Stimulated activated CD4-positive, alpha-beta T cell treated with anti-CD3 and anti-CD28 coated beads, Interleukin-1b, Interleukin-23, amount 100 ng/mL, for 24 hours (primary cell): Measurements from ENCODE around the gene ADIPOR2.
A peak's percentile ranks its signal among the peaks of the same experiment; 100 is the strongest.

ENCODE experiments used
- DNase-seq, 4 experiments: peaks; one replicate each; pipeline ENCODE4 v3.0.0-alpha.2; 2020; ENCODE audit warnings: low read depth in 4 of 4, low spot score in 1 of 4

ADIPOR2 gene, protein sequence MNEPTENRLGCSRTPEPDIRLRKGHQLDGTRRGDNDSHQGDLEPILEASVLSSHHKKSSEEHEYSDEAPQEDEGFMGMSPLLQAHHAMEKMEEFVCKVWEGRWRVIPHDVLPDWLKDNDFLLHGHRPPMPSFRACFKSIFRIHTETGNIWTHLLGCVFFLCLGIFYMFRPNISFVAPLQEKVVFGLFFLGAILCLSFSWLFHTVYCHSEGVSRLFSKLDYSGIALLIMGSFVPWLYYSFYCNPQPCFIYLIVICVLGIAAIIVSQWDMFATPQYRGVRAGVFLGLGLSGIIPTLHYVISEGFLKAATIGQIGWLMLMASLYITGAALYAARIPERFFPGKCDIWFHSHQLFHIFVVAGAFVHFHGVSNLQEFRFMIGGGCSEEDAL

DNA sequence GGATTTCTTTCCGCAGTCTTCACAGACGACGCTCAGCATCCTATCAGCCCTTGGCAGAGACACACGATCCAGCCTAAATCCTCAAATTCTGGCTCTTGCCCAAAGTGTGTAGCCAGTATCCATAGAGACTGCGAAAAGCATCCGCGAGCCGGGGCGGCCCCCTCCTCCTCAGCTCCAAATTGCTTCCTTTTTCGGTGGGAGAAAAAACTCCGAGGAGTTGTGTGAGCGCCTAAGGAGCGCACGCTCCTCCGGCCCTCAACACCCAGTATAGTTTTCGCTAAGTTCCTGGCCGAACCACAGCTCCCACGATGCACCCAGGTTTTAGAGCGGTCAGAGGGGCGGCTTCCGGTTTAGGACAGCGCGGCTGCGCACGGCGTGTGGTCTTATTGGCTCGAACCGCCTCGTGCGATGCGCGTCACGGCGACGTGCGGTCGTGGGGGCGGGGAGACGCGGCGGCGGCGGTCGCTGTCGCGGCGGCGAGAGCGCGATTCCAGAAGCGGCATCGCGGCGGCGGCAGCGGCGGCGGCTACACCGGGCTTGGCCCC is at the start of gene ADIPOR2:
ADIPOR2 (plus strand) TSS at position 493 of the 545 bp plus-strand sequence. CDS start 63,274 bp downstream, outside the sequence.
- DNase-seq, result peak; percentile 87 to 92 (median 90)

DNA sequence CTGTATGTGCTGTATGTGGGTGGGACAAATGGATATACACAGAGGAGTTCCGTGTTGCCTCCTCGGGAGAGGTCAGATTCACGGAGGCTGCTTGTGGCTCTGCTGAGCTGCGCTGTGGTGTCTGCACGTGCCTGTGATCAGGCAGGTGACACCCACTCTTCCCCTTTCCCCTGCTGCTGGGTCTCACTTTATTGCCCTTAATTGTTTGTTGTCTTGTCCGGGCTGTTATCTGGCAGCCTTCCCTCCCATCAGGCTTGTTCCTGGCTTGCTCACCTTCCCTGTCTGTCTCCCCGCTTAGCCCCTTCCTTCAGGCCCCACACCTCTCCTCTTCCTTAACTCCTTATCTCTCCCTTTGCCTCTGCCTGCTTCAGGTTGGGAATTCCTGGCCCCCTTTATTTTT is 48.4 kb upstream of the ADIPOR2 start:
- no peak for DNase-seq

DNA sequence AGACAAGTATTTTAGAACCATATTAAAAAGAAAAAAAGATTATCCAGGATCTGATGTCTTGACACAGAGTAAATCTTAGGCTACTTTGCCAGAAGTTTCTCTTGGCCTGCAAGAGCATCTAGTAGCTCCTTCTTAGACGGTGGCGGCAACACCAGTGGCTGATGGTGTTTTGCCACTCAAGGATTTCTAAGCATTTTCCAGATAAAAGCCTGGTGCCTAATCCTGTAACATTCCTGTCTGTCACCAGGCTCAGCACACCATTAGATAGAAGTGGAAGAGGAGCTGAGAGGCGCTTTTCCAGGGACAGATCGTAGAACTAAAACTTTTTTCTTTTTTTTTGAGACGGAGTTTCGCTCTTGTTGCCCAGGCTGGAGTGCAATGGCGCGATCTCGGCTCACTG is 47.8 kb upstream of the ADIPOR2 start:
- DNase-seq, result no peak

DNA sequence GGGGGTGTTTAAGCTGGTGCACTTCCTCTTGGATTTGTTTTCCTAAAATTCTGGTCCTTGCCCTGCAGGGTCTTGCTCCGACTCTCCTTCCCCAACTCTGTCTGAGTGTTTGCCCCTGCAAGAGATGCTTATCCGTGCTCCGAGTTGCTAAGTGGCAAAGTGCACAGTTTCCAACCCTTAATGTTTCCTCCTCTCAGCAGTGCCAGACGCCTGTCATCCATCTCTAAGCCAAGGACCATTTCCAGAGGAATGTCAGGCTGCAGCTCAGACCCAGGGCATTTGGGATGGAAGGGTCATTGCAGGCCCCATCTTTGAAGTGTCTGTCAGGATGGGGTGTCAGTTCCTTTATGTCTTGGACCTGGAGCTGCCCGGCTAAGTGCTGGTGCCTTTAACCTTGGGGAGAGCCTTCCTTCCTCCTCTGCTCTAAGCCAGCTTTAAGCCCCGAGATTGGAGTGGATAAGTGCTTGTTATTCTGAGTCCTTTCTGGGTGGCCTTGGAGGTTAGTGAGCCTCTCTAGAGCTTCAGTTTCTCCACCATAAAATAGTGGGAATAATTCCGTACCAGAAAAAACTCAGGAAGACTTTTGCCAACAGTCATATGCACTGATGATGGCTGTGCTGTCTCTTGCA is 46.9 kb upstream of the ADIPOR2 start:
- DNase-seq, result no peak

DNA sequence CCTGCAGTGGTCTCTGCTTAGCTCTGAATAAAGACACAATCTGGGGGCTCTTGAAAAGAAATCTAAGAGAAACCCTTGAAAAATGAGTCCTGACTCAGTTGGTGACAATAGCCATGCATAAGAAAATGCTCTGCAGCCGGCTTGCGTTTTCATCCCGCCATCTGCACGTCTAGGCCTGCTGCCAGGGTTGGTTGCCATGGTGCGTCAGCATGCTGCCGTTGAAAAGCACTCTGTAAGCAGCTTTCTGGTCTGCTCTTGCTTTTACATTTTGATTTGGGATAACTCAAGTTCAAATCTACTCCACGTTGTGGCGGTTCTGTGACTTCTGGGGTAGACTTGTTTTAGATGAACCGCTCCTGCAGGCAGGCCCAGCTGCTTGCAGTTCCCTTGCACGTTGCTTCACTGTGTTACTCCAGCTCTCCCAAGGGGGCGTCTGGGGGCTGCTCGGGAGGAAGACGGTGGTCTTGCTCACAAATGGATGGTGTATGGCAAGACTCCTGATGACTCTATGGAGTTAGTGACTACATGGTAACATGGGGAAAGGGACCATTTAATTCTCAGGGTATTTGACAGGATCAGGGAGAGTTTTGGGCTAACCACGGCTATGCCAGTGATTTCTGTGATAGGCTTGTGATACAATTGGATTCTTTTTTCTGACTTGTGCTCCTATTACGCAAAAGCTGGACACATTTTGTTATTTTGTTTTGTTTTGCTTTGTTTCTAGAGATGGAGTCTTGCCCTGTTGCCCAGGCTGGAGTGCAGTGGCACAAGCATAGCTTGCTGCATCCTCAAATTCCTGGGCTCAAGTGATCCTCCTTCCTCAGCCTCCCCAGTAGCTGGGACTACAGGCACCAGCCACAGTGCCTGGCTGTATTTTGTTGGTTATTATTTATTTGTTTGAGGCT is 46.1 kb upstream of the ADIPOR2 start:
- DNase-seq, result no peak

DNA sequence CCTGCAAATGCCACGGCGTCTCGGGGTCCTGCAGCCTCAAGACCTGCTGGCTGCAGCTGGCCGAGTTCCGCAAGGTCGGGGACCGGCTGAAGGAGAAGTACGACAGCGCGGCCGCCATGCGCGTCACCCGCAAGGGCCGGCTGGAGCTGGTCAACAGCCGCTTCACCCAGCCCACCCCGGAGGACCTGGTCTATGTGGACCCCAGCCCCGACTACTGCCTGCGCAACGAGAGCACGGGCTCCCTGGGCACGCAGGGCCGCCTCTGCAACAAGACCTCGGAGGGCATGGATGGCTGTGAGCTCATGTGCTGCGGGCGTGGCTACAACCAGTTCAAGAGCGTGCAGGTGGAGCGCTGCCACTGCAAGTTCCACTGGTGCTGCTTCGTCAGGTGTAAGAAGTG is 45.1 kb upstream of the ADIPOR2 start:
- DNase-seq, result no peak

DNA sequence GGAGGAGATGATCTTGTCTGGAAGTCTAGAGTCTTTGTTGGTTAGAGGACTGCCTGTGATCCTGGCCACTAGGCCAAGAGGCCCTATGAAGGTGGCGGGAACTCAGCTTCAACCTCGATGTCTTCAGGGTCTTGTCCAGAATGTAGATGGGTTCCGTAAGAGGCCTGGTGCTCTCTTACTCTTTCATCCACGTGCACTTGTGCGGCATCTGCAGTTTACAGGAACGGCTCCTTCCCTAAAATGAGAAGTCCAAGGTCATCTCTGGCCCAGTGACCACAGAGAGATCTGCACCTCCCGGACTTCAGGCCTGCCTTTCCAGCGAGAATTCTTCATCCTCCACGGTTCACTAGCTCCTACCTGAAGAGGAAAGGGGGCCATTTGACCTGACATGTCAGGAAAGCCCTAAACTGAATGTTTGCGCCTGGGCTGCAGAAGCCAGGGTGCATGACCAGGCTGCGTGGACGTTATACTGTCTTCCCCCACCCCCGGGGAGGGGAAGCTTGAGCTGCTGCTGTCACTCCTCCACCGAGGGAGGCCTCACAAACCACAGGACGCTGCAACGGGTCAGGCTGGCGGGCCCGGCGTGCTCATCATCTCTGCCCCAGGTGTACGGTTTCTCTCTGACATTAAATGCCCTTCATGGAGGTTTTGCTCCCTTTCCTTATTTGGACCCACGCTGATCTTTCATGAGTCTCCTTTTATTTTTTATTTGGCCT is 44.1 kb upstream of the ADIPOR2 start:
- no peak for DNase-seq

DNA sequence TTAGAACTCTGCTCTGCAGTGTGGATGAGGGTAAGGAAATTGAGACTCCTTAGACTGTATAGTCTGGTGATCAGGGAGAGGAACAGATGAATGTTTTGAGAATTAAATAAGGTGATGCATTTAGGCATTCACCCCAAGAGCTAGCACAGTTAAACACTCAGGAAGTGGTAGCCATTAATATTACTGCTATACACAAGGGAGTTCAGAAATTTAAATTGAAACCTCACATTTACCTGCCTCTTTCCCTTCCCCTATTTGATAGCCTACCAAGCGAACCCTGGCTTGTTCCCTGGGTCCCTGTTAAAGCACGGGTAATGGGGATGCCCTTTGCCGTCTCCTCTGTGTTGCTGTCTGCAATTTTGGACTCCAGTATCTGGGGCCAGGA is 43.6 kb upstream of the ADIPOR2 start:
- DNase-seq, result no peak

DNA sequence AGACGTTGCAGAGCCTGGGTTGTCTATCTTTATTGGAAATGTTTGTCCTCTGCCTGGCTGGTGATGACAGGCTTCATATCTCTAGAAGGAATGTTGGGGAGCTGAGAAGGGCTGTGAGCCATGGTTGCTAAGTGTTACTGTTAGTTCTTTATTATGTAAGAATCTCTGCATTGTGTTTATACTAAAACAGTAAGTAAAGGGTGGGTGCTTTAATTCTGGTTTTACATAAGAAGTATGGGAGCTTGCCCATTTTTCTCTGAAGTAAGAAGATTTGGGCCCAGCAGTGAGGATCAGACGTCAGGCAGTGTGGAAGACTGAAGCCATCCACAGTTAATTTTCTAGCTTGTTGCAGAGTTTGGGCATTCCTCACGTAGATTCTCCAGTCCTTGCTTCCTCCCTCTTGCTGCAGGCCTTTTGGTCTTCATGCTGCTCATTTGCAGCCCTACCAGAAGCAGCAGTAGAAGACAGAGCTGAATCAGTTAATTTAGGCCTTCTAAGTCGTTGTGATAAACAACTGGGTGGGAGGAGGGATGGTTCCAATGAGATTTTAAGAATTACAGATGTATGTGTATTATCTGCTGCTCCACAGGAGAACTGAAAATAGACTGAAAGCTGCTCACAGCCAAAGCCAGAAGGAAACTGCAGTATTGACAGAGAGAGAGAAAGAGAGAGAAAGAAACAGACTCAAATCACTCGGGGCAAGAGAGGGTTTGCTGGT is 40.5 kb upstream of the ADIPOR2 start:
- DNase-seq, result no peak

DNA sequence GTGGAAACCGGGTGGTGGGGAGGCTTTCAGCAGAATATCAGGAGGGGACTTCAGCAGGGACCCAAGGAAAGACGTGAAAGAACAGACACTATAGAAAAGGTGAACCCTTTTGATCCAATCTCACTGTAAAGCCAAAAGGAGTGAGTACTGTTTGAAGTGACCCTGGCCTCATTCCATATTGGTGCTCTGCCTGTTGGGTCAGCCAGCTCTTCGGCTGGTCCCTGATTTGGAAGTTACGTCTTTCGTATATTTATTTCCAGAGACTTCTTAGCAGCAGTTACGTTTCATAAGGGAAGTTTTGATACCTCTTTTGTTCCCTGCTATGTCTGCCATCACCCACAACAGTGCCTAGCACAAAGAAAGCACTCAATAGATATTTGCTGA is 39.9 kb upstream of the ADIPOR2 start:
- no peak for DNase-seq

DNA sequence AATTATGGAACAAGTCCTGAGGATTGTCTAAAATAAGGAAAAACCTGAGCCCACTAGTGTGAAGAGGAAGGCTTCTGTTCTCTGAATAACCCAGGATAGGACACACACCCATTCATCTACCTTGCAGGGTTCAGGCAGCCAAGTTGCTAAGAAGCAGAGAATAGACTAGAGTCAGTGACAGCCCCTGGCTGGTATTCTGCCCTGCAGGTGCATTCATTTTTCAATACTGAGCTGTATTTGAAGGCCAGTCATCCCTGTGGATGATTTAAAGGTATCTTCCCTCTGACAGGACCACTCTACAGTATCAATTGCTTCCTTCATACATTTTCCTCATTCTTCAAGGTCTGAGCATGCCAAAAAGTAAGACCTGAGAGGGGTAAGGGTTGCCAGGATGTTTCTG is 38.9 kb upstream of the ADIPOR2 start:
- DNase-seq, result no peak

DNA sequence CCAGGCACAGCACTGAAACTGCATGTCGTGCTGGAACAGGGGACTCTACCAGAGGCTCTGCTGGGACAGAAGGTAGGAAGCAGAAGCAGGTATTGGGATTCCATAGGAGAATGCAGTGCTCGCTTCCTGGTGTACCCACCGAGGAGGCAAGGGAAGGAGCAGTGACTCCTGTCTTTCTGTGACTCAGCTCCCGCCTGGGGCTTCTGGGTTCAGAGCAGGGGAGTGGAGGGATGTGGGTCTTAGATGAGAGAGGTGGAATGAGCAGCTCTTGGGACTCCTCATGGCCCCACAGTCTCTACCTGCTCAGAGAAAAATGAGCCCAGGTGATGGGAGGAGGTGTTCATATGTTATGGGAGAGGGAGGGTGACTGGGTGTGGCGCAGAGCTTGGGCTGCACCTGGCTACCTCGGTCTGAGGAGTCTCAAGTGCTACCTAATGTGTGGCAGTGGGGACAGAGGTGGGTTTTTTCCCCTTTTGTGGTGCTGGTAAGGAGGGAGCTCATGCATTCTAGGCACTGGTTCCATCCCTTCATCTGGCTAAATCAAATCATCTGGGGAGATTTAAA is 35.6 kb upstream of the ADIPOR2 start:
- DNase-seq, result no peak

DNA sequence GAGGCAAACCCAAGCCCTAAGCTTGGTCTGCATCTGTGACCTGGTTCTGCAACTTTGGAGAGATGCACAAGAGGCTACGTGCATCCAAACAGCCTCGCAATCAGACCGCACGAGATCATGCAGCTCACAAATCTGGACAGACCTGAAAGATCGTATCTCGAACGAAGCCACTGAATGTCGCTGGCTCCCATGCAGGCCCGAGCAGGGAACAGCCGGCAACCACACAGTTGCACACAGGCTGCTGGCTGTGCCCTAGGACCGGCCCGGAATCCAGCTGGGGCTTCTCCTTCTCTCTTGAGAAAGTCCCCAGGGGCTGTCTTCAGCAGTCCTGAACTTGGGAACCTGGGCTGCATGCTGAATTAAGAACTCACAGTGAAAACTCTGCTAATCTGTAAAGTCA is 34.0 kb upstream of the ADIPOR2 start:
- no peak for DNase-seq

DNA sequence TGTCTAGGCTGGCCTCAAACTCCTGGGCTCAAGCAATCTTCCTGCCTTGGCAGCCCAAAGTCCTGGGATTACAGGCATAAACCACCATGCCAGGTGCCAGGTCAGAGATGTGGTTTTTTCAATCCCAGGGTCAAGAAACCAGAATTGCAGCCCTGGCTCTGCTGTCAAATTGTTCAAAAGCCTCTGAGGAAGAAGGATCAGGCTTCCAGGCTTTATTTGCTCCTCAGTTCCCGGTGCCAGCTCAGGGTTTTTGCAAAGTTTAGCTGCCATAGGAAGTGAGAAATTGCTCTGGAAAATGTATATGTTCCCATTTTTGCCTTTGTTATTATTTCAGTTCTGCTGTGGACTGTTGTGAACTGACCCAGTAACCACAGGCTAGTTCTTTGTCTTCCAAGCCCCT is 33.2 kb upstream of the ADIPOR2 start:
- no peak for DNase-seq

DNA sequence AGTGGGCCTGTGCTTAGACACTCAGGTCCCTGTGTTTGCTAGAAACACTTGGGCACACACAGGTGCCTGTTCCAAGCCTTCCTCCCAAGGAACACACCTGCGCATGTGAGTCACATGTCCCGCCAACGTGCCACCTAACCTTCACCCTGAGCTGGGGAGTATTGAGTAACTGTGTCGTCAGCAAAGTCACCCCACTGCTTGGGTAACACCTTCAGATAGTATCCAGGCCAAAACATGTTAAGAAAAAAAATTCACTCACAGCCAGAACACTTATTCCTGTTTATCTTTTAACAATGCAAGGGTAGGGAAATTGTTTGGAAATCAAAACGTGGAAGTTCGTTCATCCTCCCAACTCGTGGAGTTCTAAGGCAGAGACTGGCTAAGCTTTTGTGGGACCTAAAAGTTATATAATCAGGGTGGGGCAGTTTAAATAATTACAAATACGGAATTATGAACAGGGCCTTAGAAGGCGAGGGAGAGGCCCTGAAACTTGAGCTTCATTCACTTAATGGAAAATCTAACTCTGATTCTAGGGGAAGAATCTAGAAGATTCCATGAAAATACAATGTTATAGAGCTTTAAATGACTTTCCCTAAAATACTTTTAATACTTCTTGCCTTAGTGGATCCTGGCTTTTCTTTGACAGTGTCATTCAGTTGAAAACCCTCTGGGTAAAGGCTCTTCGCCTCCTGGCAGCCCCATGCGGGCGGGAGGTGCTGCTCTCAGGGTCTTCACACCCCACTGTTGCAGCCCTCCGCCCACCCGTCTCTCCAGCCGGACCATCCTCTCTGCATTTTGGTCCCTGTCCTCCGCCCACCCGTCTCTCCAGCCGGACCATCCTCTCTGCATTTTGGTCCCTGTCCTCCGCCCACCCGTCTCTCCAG is 30.3 kb upstream of the ADIPOR2 start:
- DNase-seq, result peak in 1 of 4 experiments; percentile 28

DNA sequence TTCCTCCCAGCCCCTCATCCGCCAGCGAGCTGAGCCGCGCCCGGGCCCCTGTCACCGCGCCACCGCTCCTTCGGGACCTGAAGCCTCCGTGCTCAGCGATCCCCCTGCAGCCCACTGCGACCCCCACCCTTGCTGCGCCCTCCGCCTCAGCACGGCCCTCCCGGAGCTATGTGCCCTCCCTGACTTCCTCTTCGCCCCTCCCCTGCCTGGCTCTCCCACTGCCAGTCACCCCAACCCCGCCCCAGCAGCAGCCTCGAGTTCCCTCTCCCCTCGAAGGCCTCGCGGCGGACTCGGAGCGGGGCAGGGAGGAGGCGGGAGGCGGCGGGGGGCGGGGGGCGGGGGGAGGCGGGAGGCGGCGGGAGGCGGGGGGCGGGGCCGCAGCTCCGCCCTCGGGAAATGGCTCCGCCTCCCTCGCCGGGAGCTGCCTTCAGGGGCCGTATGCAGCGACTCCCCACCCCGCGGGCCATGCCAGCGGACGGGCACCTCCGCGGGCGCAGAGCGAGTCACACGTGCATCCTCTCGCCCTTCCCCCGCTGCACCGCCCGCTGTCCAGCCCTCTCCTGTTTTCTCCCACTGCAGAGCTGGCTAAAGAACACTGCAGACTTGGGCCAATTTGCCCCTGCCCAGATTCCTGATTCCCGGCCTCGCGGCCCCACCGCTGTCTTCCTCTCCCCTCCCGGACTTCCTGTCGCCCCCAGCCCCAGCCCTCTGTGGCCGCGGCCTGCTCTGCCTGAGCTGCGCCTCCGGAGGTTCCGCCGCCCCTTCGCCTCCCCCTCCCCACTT is 29.1 kb upstream of the ADIPOR2 start:
- peak; percentile 38 to 73 (median 56) for DNase-seq

DNA sequence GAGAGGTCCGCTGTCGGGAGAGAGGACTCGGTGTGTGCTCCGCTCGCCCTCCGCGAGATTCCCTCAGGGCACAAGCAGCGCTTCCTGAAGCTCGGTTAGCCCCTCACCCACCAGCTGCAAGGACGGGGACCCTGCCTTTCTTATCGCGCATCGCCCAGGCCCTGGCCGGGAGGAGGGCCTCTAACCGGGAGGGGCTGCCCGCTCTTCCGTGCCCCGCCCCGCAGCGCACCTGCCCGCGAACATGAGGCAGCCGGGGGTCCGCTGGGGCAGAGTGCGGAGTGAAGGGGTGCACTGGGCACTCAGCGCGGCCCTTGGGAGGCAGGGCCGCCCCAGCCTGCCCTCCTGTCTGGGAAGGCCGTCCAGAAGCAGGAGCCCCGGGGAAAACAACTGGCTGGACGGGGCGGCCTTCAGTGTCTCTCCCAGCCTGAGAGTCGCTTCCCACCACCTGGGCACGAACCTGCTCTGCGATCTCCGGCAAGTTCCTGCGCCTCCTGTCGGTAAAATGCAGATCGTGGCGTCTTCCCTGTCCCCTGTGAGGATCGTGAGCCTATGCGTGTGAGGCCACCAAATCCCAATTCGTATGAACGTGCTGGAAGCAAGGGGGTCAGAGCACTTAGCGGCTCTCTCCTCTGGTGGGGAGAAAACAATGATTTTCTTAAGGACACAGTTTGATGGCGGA is 28.0 kb upstream of the ADIPOR2 start:
- no peak for DNase-seq
